K562 (cell line): ENCODE results near the gene C6orf58. TPM values are rescaled to one million over a fixed set of nuclear protein-coding genes. Genes with fewer than 3 reads are reported as not detected.

Experiments
- ATAC-seq: fragments of 200-7000 bp; cut with Tn5 transposase; 3 replicates; pipeline ENCODE4 v1.9.1; 2020; ENCODE audit warnings: moderate library complexity
- BruUV-seq: library from RNA; stranded (reverse); fragments of 400-500 nt; replicated peaks from 2 replicates; lab custom pipeline; 2021; lab: Mats Ljungman, UMichigan
- CTCF ChIA-PET: fragments of 300-600 bp; formaldehyde crosslinking; extraction: SDS; loops from one replicate; lab custom pipeline; 2021; ENCODE audit warnings: low intra/inter-chr PET ratio; lab: Yijun Ruan, JAX
- POLR2A ChIA-PET: fragments of 300-600, 350-650 bp; sonication (Branson Sonifier 250); formaldehyde crosslinking; extraction: SDS; loops from one replicate; lab custom pipeline; 2021; ENCODE audit warnings: antibody characterized with exemption, inconsistent platforms; lab: Yijun Ruan, JAX
- DNase-seq, 4 experiments: peaks; one replicate each; pipeline versions ENCODE4 v3.0.0 to v3.0.0-alpha.2; 2011 to 2018; ENCODE audit warnings: low spot score in 3 of 4, mixed read lengths in 3 of 4; ENCODE audit errors: extremely low read depth in 1 of 4
- FAIRE-seq: peaks from 2 replicates; lab custom pipeline; 2011; peaks lifted over from hg19 to GRCh38; lab: Jason Lieb, UNC
- H2AFZ ChIP-seq: 2 replicates; pipeline ENCODE4 v1.6.0; 2011; ENCODE audit warnings: low read depth, low read length, control low read depth, inconsistent platforms
- H3K27ac ChIP-seq: fragments of 200-600 bp; 3 replicates; pipeline ENCODE4 v1.8.0; 2011; ENCODE audit warnings: low read depth, mild to moderate bottlenecking, control low read depth, inconsistent platforms, low read length, moderate library complexity, mixed read lengths; ENCODE audit errors: extremely low read depth
- H3K27me3 ChIP-seq, 2 experiments: fragments of 300-600 bp in 1 of 2; 2 replicates in 1 of 2; 3 replicates in 1 of 2; pipeline versions ENCODE4 v1.6.0 to v1.8.0; 2011; ENCODE audit warnings: inconsistent platforms in 2 of 2, low read length in 2 of 2, mild to moderate bottlenecking in 1 of 2, mixed read lengths in 1 of 2, moderate library complexity in 1 of 2; ENCODE audit not compliant: control insufficient read depth in 2 of 2, insufficient read depth in 2 of 2
- H3K36me3 ChIP-seq: fragments of 300-600 bp; 3 replicates; pipeline ENCODE4 v1.8.0; 2011; ENCODE audit warnings: mild to moderate bottlenecking, low read length, inconsistent platforms; ENCODE audit not compliant: control insufficient read depth, insufficient read depth
- H3K4me1 ChIP-seq, 2 experiments: fragments of 200-600 bp in 1 of 2; replicated peaks in 1 of 2; 2 replicates in 1 of 2; 3 replicates in 1 of 2; pipeline versions ENCODE4 v1.5.1 to v1.8.0; 2011; ENCODE audit warnings: inconsistent platforms in 2 of 2, low read length in 2 of 2, mild to moderate bottlenecking in 1 of 2, mixed read lengths in 1 of 2, moderate library complexity in 1 of 2; ENCODE audit not compliant: control insufficient read depth in 2 of 2, insufficient read depth in 2 of 2
- H3K4me2 ChIP-seq: 2 replicates; pipeline ENCODE4 v1.6.1; 2011; ENCODE audit warnings: low read length, control low read depth, inconsistent platforms, mixed read lengths; ENCODE audit not compliant: insufficient read depth
- H3K4me3 ChIP-seq: fragments of 200-600 bp; sonication (generic), shearing (Covaris generic); 2 replicates; pipeline ENCODE4 v1.5.1; 2016; ENCODE audit warnings: control low read depth, inconsistent platforms
- H3K79me2 ChIP-seq: fragments of 200-600 bp; 3 replicates; pipeline ENCODE4 v1.8.0; 2011; ENCODE audit warnings: low read length, inconsistent platforms; ENCODE audit not compliant: control insufficient read depth, insufficient read depth
- H3K9ac ChIP-seq, 2 experiments: 2 replicates each; pipeline versions ENCODE4 v1.6.0 to v1.6.1; 2011; ENCODE audit warnings: low read depth in 2 of 2, low read length in 2 of 2, control low read depth in 1 of 2, inconsistent platforms in 1 of 2, mild to moderate bottlenecking in 1 of 2, mixed read lengths in 1 of 2; ENCODE audit not compliant: insufficient read depth in 1 of 2
- H3K9me1 ChIP-seq: one replicate; pipeline ENCODE4 v1.6.0; 2011; ENCODE audit warnings: inconsistent platforms, mild to moderate bottlenecking, low read length, moderate library complexity; ENCODE audit not compliant: control insufficient read depth, insufficient read depth
- H3K9me3 ChIP-seq: replicated peaks from 2 replicates; pipeline ENCODE4 v1.5.1; 2011; ENCODE audit warnings: low read depth, low read length, inconsistent platforms; ENCODE audit not compliant: control insufficient read depth, insufficient read depth
- H4K20me1 ChIP-seq: replicated peaks from 2 replicates; pipeline ENCODE4 v1.6.1; 2011; ENCODE audit warnings: low read length, inconsistent platforms, mixed read lengths; ENCODE audit not compliant: control insufficient read depth, insufficient read depth
- FIP1L1 ChIP-seq: fragments of 200-400 bp; formaldehyde crosslinking; IDR thresholded peaks from 2 replicates; pipeline ENCODE4 v1.6.1; 2018; ENCODE audit warnings: mild to moderate bottlenecking, low read depth, low read length; ENCODE audit not compliant: poor library complexity, severe bottlenecking
- MAFK ChIP-seq: IDR thresholded peaks from 2 replicates; pipeline ENCODE4 v1.6.1; 2011; ENCODE audit warnings: low read length, improper control_type of control experiment
- MYNN ChIP-seq, 2 experiments: sonication (generic); formaldehyde crosslinking in 1 of 2; IDR thresholded peaks; 2 replicates each; pipeline versions ENCODE4 v1.5.0 to v1.6.1; 2016 to 2020; ENCODE audit warnings: antibody characterized with exemption in 1 of 2, missing genetic modification reagents in 1 of 2
- PCBP1 ChIP-seq: fragments of 200-400 bp; formaldehyde crosslinking; IDR thresholded peaks from 2 replicates; pipeline ENCODE4 v1.6.1; 2018; ENCODE audit warnings: mild to moderate bottlenecking, low read depth, low read length; ENCODE audit not compliant: poor library complexity, severe bottlenecking
- PTRF ChIP-seq: fragments of 450-650 bp; IDR thresholded peaks from 2 replicates; pipeline ENCODE4 v1.6.1; 2016; ENCODE audit warnings: mild to moderate bottlenecking, missing genetic modification characterization, missing compliant biosample characterization
- RBFOX2 ChIP-seq: fragments of 200-400 bp; formaldehyde crosslinking; IDR thresholded peaks from 2 replicates; pipeline ENCODE4 v1.6.1; 2017; ENCODE audit warnings: low read depth, mild to moderate bottlenecking, low read length, moderate library complexity
- SMAD2 ChIP-seq: fragments of 150-350 bp; IDR thresholded peaks from 2 replicates; pipeline ENCODE4 v1.6.1; 2014; ENCODE audit warnings: low read depth, mild to moderate bottlenecking, low read length
- U2AF1 ChIP-seq: fragments of 200-400 bp; formaldehyde crosslinking; optimal IDR thresholded peaks from 2 replicates; pipeline ENCODE3; 2017; ENCODE audit warnings: mild to moderate bottlenecking, low read depth, low read length, moderate library complexity
- ZNF3 ChIP-seq: fragments of 250-450 bp; sonication (Bioruptor Pico); IDR thresholded peaks from 2 replicates; pipeline ENCODE4 v1.5.0; 2021; ENCODE audit warnings: mild to moderate bottlenecking, moderate library complexity
- ZNF436 ChIP-seq: fragments of 250-450, 450-650 bp; sonication (Bioruptor Pico); formaldehyde crosslinking; IDR thresholded peaks from 2 replicates; pipeline ENCODE4 v1.7.0; 2020; ENCODE audit warnings: mild to moderate bottlenecking
- WGBS: fragments of 100-300 bp; shearing (Covaris generic); methylation state at CpG from one replicate; pipeline ENCODE4 v1.1.6; 2016; ENCODE audit warnings: low coverage, mixed read lengths; ENCODE audit not compliant: insufficient coverage; ENCODE audit errors: missing lambda C conversion rate; 5-methylcytosine and 5-hydroxymethylcytosine counted together
- in situ Hi-C: fragments of 300-500 bp; cut with MboI; formaldehyde crosslinking; loops from 4 replicates; pipeline ENCODE4 v1.15.0; 2018; ENCODE audit warnings: inconsistent platforms, mixed read lengths
- intact Hi-C: fragments of 100-400 bp; cut with micrococcal nuclease; formaldehyde crosslinking; loops from 2 replicates; pipeline ENCODE4 v1.14.2; 2022
- polyA plus RNA-seq, 8 experiments: library from polyadenylated mRNA; depleted of rRNA in 4 of 8; stranded (reverse) in 5 of 8; unstranded in 3 of 8; fragments of >200 nt; fragmentation: Nextera tagmentation in 2 of 8; fragmentation: Illumina TruSeq in 1 of 8; extraction: Ambion mirVana in 2 of 8; extraction: Trizol in 1 of 8; gene quantifications; 2 replicates each; pipeline versions ENCODE4 v1.2.1 to v1.2.3, GENCODE V29; 2011 to 2014; ENCODE audit warnings: inconsistent platforms in 1 of 8, missing spikeins in 1 of 8
- total RNA-seq, 7 experiments: library from RNA; depleted of rRNA in 6 of 7; stranded (reverse); fragments of >200 nt in 6 of 7; fragmentation: Illumina TruSeq in 2 of 7; extraction: Trizol in 2 of 7; gene quantifications; 2 replicates each; pipeline versions ENCODE4 v1.2.1 to v1.2.3, GENCODE V29; 2011 to 2021; ENCODE audit warnings: low replicate concordance in 1 of 7
- TF ChIP-seq, protein P1 (sequence below): fragments of 450-650 bp; formaldehyde crosslinking; IDR thresholded peaks from 2 replicates; pipeline ENCODE4 v1.4.0; 2020; ENCODE audit warnings: mild to moderate bottlenecking, moderate library complexity
- TF ChIP-seq, protein P2 (sequence below): sonication (generic); formaldehyde crosslinking; IDR thresholded peaks from 2 replicates; pipeline ENCODE4 v1.8.1; 2023; ENCODE audit warnings: mild to moderate bottlenecking, missing genetic modification reagents
- TF ChIP-seq, protein P3 (sequence below): sonication (generic); IDR thresholded peaks from 2 replicates; pipeline ENCODE4 v1.6.1; 2016
- TF ChIP-seq, protein P4 (sequence below): sonication (generic); formaldehyde crosslinking; IDR thresholded peaks from 2 replicates; pipeline ENCODE4 v1.8.1; 2022; ENCODE audit warnings: missing genetic modification reagents
- TF ChIP-seq, protein P5 (sequence below): IDR thresholded peaks from 3 replicates; pipeline ENCODE4 v1.6.1; 2011; ENCODE audit warnings: borderline replicate concordance, mild to moderate bottlenecking; ENCODE audit not compliant: insufficient read length, insufficient read depth

The C6orf58 gene
- total and polyA plus RNA-seq, 9 of the 15 experiments (the other 6 are each of a cell fraction or from before 2014, with no cell fraction given) = 0.04 TPM; not detected in 8

DNA sequence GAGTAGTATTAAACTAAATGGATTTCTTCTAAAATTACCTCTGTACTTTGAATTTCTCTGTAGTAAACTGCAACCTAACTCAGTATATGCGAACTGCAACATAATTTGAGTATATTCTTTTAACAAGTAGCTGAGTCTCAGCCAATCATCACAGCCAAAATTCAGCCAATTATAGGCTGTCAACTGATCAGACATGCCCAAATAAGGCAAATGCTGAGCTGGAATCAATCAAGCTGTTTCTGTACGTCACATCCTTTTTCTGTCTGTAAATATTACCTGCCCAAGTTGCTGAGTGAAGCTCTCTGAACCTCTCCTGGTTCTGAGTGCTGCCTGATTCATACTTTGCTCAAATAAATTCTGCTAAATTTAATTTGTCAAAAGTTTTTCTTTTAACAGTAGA, 9.5 kb upstream of the C6orf58 start:
- 0% methylated on average over 2 of the region's 2 CpGs for WGBS
- CTCF ChIA-PET = no interaction called here

More for the DNA sequence above, 9.5 kb upstream of the C6orf58 start:
- no peak overlapping the region for H3K4me2 ChIP-seq
- no peaks in the 10 kb centered on the region for H4K20me1 ChIP-seq
- H3K9ac ChIP-seq = no peak overlapping the region
- intact Hi-C loops = no loop called here
- no peak overlapping the region for H3K27ac ChIP-seq
- H3K9me3 ChIP-seq = no peaks in the 10 kb centered on the region
- no peak overlapping the region for H3K4me3 ChIP-seq
- H3K27me3 ChIP-seq = no peaks in the 10 kb centered on the region
- no peak for FAIRE-seq
- no peak for ATAC-seq
- no peaks in the 10 kb centered on the region for H3K79me2 ChIP-seq
- H2AFZ ChIP-seq = no peak overlapping the region
- no peaks in the 10 kb centered on the region for H3K36me3 ChIP-seq
- TF ChIP-seq RBFOX2 = no peak
- TF ChIP-seq MAFK = no peak
- TF ChIP-seq, protein P1, sequence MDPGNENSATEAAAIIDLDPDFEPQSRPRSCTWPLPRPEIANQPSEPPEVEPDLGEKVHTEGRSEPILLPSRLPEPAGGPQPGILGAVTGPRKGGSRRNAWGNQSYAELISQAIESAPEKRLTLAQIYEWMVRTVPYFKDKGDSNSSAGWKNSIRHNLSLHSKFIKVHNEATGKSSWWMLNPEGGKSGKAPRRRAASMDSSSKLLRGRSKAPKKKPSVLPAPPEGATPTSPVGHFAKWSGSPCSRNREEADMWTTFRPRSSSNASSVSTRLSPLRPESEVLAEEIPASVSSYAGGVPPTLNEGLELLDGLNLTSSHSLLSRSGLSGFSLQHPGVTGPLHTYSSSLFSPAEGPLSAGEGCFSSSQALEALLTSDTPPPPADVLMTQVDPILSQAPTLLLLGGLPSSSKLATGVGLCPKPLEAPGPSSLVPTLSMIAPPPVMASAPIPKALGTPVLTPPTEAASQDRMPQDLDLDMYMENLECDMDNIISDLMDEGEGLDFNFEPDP (CRISPR knock-in tag) = no peak
- TF ChIP-seq ZNF3 (CRISPR knock-in tag) = no peak
- TF ChIP-seq ZNF436 = no peak
- TF ChIP-seq, protein P2, sequence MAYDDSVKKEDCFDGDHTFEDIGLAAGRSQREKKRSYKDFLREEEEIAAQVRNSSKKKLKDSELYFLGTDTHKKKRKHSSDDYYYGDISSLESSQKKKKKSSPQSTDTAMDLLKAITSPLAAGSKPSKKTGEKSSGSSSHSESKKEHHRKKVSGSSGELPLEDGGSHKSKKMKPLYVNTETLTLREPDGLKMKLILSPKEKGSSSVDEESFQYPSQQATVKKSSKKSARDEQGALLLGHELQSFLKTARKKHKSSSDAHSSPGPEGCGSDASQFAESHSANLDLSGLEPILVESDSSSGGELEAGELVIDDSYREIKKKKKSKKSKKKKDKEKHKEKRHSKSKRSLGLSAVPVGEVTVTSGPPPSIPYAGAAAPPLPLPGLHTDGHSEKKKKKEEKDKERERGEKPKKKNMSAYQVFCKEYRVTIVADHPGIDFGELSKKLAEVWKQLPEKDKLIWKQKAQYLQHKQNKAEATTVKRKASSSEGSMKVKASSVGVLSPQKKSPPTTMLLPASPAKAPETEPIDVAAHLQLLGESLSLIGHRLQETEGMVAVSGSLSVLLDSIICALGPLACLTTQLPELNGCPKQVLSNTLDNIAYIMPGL (CRISPR knock-in tag) = no peak
- no peak for TF ChIP-seq PTRF (tag)
- TF ChIP-seq, protein P3, sequence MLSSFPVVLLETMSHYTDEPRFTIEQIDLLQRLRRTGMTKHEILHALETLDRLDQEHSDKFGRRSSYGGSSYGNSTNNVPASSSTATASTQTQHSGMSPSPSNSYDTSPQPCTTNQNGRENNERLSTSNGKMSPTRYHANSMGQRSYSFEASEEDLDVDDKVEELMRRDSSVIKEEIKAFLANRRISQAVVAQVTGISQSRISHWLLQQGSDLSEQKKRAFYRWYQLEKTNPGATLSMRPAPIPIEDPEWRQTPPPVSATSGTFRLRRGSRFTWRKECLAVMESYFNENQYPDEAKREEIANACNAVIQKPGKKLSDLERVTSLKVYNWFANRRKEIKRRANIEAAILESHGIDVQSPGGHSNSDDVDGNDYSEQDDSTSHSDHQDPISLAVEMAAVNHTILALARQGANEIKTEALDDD = no peak
- TF ChIP-seq MYNN (IDR thresholded peaks at IDR 0.05) = no peak
- TF ChIP-seq MYNN (CRISPR knock-in tag; IDR thresholded peaks at IDR 0.05) = no peak
- no peak for TF ChIP-seq SMAD2
- no peak for TF ChIP-seq U2AF1
- TF ChIP-seq, protein P4, sequence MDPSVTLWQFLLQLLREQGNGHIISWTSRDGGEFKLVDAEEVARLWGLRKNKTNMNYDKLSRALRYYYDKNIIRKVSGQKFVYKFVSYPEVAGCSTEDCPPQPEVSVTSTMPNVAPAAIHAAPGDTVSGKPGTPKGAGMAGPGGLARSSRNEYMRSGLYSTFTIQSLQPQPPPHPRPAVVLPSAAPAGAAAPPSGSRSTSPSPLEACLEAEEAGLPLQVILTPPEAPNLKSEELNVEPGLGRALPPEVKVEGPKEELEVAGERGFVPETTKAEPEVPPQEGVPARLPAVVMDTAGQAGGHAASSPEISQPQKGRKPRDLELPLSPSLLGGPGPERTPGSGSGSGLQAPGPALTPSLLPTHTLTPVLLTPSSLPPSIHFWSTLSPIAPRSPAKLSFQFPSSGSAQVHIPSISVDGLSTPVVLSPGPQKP (CRISPR knock-in tag) = no peak
- TF ChIP-seq, protein P5, sequence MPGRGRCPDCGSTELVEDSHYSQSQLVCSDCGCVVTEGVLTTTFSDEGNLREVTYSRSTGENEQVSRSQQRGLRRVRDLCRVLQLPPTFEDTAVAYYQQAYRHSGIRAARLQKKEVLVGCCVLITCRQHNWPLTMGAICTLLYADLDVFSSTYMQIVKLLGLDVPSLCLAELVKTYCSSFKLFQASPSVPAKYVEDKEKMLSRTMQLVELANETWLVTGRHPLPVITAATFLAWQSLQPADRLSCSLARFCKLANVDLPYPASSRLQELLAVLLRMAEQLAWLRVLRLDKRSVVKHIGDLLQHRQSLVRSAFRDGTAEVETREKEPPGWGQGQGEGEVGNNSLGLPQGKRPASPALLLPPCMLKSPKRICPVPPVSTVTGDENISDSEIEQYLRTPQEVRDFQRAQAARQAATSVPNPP = no peak
- no peak for TF ChIP-seq PCBP1
- TF ChIP-seq FIP1L1 = no peak
- TF ChIP-seq, all 486 proteins: peak for 0
- POLR2A ChIA-PET = no interaction called here
- no peak for DNase-seq
- no TSS peak for BruUV-seq
- in situ Hi-C loops = no loop called here
- H3K9me1 ChIP-seq = no peaks in the 10 kb centered on the region
- no peaks in the 10 kb centered on the region for H3K4me1 ChIP-seq
